HCT116 (cell line): Measurements from ENCODE around the gene ACVR1B. TPM values are rescaled to one million over a fixed set of nuclear protein-coding genes. Genes with fewer than 3 reads are reported as not detected.

Source experiments
- ATAC-seq: fragments of 200-7000 bp; cut with Tn5 transposase; 2 replicates; pipeline ENCODE4 v1.9.1; 2020; ENCODE audit warnings: mild to moderate bottlenecking, moderate library complexity
- BruUV-seq: library from RNA; stranded (reverse); fragments of 400-500 nt; replicated peaks from 2 replicates; lab custom pipeline; 2021; lab: Mats Ljungman, UMichigan
- CTCF ChIA-PET: fragments of 300-600 bp; sonication (Branson Sonifier 250); formaldehyde crosslinking; loops from one replicate; lab custom pipeline; 2021; ENCODE audit warnings: antibody characterized with exemption; lab: Charles Lee
- POLR2A ChIA-PET: fragments of 300-600, 350-600 bp; sonication (Branson Sonifier 250); formaldehyde crosslinking; loops from one replicate; lab custom pipeline; 2021; ENCODE audit warnings: antibody characterized with exemption; lab: Charles Lee
- RAD21 ChIA-PET, 2 experiments: fragments of 300-600 bp; sonication (Branson Sonifier 250); formaldehyde crosslinking; loops; one replicate each; lab custom pipeline; 2023; ENCODE audit warnings: low total read pairs in 2 of 2; ENCODE audit not compliant: uncharacterized antibody in 2 of 2, unreplicated experiment in 2 of 2, low non-redundant PET in 1 of 2; lab: Charles Lee
- DNase-seq: peaks from one replicate; pipeline ENCODE4 v3.0.0-alpha.2; 2010; ENCODE audit warnings: low read depth, low spot score
- H2AFZ ChIP-seq: fragments of 200-600 bp; shearing (Covaris generic), sonication (generic); 2 replicates; pipeline ENCODE4 v1.6.1; 2017; ENCODE audit warnings: low read depth, mixed run types, mixed read lengths, antibody characterized with exemption, low read length; ENCODE audit not compliant: poor library complexity, severe bottlenecking
- H3K27ac ChIP-seq: 2 replicates; pipeline ENCODE4 v1.5.1; 2012; ENCODE audit warnings: low read depth, low read length
- H3K27me3 ChIP-seq: fragments of 200-600 bp; sonication (generic); 2 replicates; pipeline ENCODE4 v1.6.1; 2016; ENCODE audit warnings: mixed run types, low read length, mixed read lengths; ENCODE audit not compliant: insufficient read depth
- H3K36me3 ChIP-seq, 2 experiments: fragments of 200-500 bp in 1 of 2; fragments of 200-600 bp in 1 of 2; sonication (Bioruptor generic) in 1 of 2; sonication (generic) in 1 of 2; 2 replicates each; pipeline versions ENCODE4 v1.5.1 to v1.6.1; 2014 to 2016; ENCODE audit warnings: low read length in 2 of 2, inconsistent platforms in 1 of 2, mixed read lengths in 1 of 2, mixed run types in 1 of 2; ENCODE audit not compliant: insufficient read depth in 2 of 2, control insufficient read depth in 1 of 2
- H3K4me1 ChIP-seq, 2 experiments: fragments of 200-600 bp in 1 of 2; sonication (generic) in 1 of 2; 2 replicates each; pipeline versions ENCODE4 v1.5.1 to v1.6.1; 2012 to 2017; ENCODE audit warnings: low read length in 2 of 2, inconsistent platforms in 1 of 2, mild to moderate bottlenecking in 1 of 2, mixed read lengths in 1 of 2, mixed run types in 1 of 2, moderate library complexity in 1 of 2; ENCODE audit not compliant: insufficient read depth in 2 of 2, control insufficient read depth in 1 of 2
- H3K4me2 ChIP-seq: fragments of 200-600 bp; sonication (generic); 2 replicates; pipeline ENCODE4 v1.6.1; 2017; ENCODE audit warnings: mixed run types, low read length, mixed read lengths
- H3K4me3 ChIP-seq, 2 experiments: fragments of 200-600 bp in 1 of 2; sonication (generic) in 1 of 2; replicated peaks in 1 of 2; 2 replicates each; pipeline ENCODE4 v1.5.1; 2011 to 2016; ENCODE audit warnings: low read length in 2 of 2, control low read depth in 1 of 2, low read depth in 1 of 2, mild to moderate bottlenecking in 1 of 2, mixed read lengths in 1 of 2, mixed run types in 1 of 2
- H3K79me2 ChIP-seq: fragments of 200-600 bp; sonication (generic); 2 replicates; pipeline ENCODE4 v1.6.1; 2017; ENCODE audit warnings: mild to moderate bottlenecking, mixed run types, low read length, moderate library complexity, mixed read lengths; ENCODE audit not compliant: insufficient read depth
- H3K9ac ChIP-seq: fragments of 200-600 bp; sonication (generic); 2 replicates; pipeline ENCODE4 v1.6.1; 2016; ENCODE audit warnings: low read length, mixed read lengths
- H3K9me2 ChIP-seq: fragments of 200-600 bp; sonication (generic), shearing (Covaris generic); 2 replicates; pipeline ENCODE4 v1.6.1; 2017; ENCODE audit warnings: mixed run types, mild to moderate bottlenecking, moderate library complexity; ENCODE audit not compliant: insufficient read depth
- H3K9me3 ChIP-seq, 2 experiments: fragments of 200-500 bp in 1 of 2; fragments of 200-600 bp in 1 of 2; sonication (Bioruptor generic) in 1 of 2; sonication (generic) in 1 of 2; 2 replicates each; pipeline ENCODE4 v1.6.1; 2014 to 2017; ENCODE audit warnings: low read length in 2 of 2, mixed read lengths in 2 of 2, inconsistent platforms in 1 of 2, low read depth in 1 of 2, mild to moderate bottlenecking in 1 of 2, mixed run types in 1 of 2, moderate library complexity in 1 of 2; ENCODE audit not compliant: control insufficient read depth in 1 of 2, insufficient read depth in 1 of 2
- H4K20me1 ChIP-seq: fragments of 200-600 bp; sonication (generic), shearing (Covaris generic); 2 replicates; pipeline ENCODE4 v1.6.1; 2017; ENCODE audit warnings: mixed run types, mild to moderate bottlenecking, moderate library complexity; ENCODE audit not compliant: insufficient read depth
- ELF1 ChIP-seq: IDR thresholded peaks from 2 replicates; pipeline ENCODE4 v1.6.1; 2012; ENCODE audit warnings: low read depth, borderline replicate concordance
- JUND ChIP-seq: IDR thresholded peaks from 2 replicates; pipeline ENCODE4 v1.6.1; 2012
- POLR2A ChIP-seq: IDR thresholded peaks from 2 replicates; pipeline ENCODE4 v1.7.0; 2011; ENCODE audit warnings: borderline replicate concordance; ENCODE audit not compliant: insufficient read depth, insufficient read length; ENCODE audit errors: extremely low read depth
- POLR2AphosphoS5 ChIP-seq: IDR thresholded peaks from 2 replicates; pipeline ENCODE4 v1.6.1; 2011; ENCODE audit warnings: mild to moderate bottlenecking, low read depth, low read length, moderate library complexity
- SIN3A ChIP-seq: IDR thresholded peaks from 2 replicates; pipeline ENCODE4 v1.6.1; 2012; ENCODE audit warnings: low read depth
- TCF7L2 ChIP-seq: IDR thresholded peaks from 2 replicates; pipeline ENCODE4 v1.7.0; 2011; ENCODE audit warnings: borderline replicate concordance, inconsistent platforms; ENCODE audit not compliant: insufficient read depth, insufficient read length; ENCODE audit errors: extremely low read depth
- YY1 ChIP-seq: IDR thresholded peaks from 2 replicates; pipeline ENCODE4 v1.6.1; 2011; ENCODE audit warnings: low read length, low read depth, moderate library complexity, mild to moderate bottlenecking; ENCODE audit not compliant: insufficient replicate concordance; ENCODE audit errors: extremely low read depth
- ZFX ChIP-seq: fragments of 450-650 bp; IDR thresholded peaks from 2 replicates; pipeline ENCODE4 v1.6.1; 2017
- ZNF274 ChIP-seq: fragments of 200-500 bp; sonication (Bioruptor generic); IDR thresholded peaks from 2 replicates; pipeline ENCODE4 v1.6.1; 2014; ENCODE audit warnings: mild to moderate bottlenecking, low read depth, low read length, inconsistent platforms
- intact Hi-C: fragments of 100-400 bp; cut with micrococcal nuclease; formaldehyde crosslinking; loops from 2 replicates; pipeline ENCODE4 v1.10.0; 2022
- total RNA-seq: library from RNA; stranded (reverse); gene quantifications from one replicate; pipeline ENCODE4 v1.2.1, GENCODE V29; 2021; ENCODE audit not compliant: unreplicated experiment
- TF ChIP-seq, protein P1 (sequence below), 3 experiments: fragments of 200-600 bp in 1 of 3; sonication (generic) in 1 of 3; IDR thresholded peaks in 2 of 3; conservative IDR thresholded peaks in 1 of 3; 2 replicates each; pipeline ENCODE4 v1.5.1; 2012 to 2017; ENCODE audit warnings: low read depth in 2 of 3, low read length in 2 of 3, antibody characterized with exemption in 1 of 3, borderline replicate concordance in 1 of 3, control low read depth in 1 of 3, mild to moderate bottlenecking in 1 of 3, mixed read lengths in 1 of 3, mixed run types in 1 of 3, moderate library complexity in 1 of 3; ENCODE audit not compliant: insufficient read depth in 1 of 3
- TF ChIP-seq, protein P2 (sequence below): IDR thresholded peaks from 2 replicates; pipeline ENCODE4 v1.6.1; 2012
- TF ChIP-seq, protein P3 (sequence below): IDR thresholded peaks from 2 replicates; pipeline ENCODE4 v1.6.1; 2012
- TF ChIP-seq, protein P4 (sequence below): IDR thresholded peaks from 2 replicates; pipeline ENCODE4 v1.6.1; 2011; ENCODE audit warnings: mild to moderate bottlenecking, low read length, moderate library complexity; ENCODE audit not compliant: insufficient replicate concordance; ENCODE audit errors: extremely low read depth

Gene ACVR1B
- total RNA-seq, 1 experiment from 2014 or later: 22.7 TPM

DNA sequence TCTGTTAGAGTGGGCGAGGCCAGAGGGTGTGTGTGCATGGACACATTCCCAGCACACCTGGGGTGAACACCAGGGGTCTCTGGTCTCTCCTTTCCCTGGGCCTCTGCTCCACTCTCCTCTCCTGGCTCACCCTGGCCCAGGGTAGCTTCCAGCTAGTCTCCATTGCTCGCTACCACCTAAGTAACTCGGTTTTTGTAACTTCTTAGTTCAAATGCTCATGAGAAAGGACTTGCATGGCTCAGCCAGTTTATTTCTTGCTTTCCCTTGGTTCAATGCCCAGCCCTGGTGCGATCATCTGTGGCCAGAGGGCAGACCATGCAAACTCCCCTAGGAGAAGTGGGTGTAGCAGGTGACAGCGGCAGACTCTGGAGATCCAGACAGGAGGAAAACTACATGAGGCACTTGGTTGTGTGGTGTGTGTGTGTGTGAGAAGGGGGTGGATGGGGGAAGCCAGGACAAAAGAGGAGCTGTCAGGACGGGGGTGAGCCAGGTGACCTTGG is 8.9 kb upstream of the ACVR1B start:
- no peak for DNase-seq
- Histone ChIP-seq H3K9ac (no peak overlapping the region), H4K20me1 (no peaks in the 10 kb centered on the region), H2AFZ (no peak overlapping the region), H3K9me2 (no peaks in the 10 kb centered on the region), H3K4me1 (no peaks in the 10 kb centered on the region), H3K36me3 (no peaks in the 10 kb centered on the region)
- no TSS peak for BruUV-seq
- POLR2A ChIA-PET: no interaction called here
- ATAC-seq: no peak
- TF ChIP-seq, protein P1, sequence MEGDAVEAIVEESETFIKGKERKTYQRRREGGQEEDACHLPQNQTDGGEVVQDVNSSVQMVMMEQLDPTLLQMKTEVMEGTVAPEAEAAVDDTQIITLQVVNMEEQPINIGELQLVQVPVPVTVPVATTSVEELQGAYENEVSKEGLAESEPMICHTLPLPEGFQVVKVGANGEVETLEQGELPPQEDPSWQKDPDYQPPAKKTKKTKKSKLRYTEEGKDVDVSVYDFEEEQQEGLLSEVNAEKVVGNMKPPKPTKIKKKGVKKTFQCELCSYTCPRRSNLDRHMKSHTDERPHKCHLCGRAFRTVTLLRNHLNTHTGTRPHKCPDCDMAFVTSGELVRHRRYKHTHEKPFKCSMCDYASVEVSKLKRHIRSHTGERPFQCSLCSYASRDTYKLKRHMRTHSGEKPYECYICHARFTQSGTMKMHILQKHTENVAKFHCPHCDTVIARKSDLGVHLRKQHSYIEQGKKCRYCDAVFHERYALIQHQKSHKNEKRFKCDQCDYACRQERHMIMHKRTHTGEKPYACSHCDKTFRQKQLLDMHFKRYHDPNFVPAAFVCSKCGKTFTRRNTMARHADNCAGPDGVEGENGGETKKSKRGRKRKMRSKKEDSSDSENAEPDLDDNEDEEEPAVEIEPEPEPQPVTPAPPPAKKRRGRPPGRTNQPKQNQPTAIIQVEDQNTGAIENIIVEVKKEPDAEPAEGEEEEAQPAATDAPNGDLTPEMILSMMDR (IDR thresholded peaks at IDR 0.05 in 2 of 3, conservative IDR thresholded peaks at IDR 0.05 in 1 of 3; ENCODE audit: borderline replicate concordance in 1 of 3, insufficient read depth in 1 of 3, low read depth in 2 of 3, low read length in 2 of 3): no peak
- no peak for TF ChIP-seq ZFX
- TF ChIP-seq, protein P2, sequence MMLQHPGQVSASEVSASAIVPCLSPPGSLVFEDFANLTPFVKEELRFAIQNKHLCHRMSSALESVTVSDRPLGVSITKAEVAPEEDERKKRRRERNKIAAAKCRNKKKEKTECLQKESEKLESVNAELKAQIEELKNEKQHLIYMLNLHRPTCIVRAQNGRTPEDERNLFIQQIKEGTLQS: no peak
- no peak for TF ChIP-seq JUND
- TF ChIP-seq SIN3A: no peak
- TF ChIP-seq YY1: no peak
- TF ChIP-seq ELF1: no peak
- TF ChIP-seq POLR2AphosphoS5: no peak
- no peak for TF ChIP-seq TCF7L2
- TF ChIP-seq, protein P3, sequence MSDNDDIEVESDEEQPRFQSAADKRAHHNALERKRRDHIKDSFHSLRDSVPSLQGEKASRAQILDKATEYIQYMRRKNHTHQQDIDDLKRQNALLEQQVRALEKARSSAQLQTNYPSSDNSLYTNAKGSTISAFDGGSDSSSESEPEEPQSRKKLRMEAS: no peak
- no peak for TF ChIP-seq POLR2A
- no peak for TF ChIP-seq ZNF274
- TF ChIP-seq, protein P4, sequence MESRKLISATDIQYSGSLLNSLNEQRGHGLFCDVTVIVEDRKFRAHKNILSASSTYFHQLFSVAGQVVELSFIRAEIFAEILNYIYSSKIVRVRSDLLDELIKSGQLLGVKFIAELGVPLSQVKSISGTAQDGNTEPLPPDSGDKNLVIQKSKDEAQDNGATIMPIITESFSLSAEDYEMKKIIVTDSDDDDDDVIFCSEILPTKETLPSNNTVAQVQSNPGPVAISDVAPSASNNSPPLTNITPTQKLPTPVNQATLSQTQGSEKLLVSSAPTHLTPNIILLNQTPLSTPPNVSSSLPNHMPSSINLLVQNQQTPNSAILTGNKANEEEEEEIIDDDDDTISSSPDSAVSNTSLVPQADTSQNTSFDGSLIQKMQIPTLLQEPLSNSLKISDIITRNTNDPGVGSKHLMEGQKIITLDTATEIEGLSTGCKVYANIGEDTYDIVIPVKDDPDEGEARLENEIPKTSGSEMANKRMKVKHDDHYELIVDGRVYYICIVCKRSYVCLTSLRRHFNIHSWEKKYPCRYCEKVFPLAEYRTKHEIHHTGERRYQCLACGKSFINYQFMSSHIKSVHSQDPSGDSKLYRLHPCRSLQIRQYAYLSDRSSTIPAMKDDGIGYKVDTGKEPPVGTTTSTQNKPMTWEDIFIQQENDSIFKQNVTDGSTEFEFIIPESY: no peak
- TF ChIP-seq, all 23 proteins: peak for 0
- ChIA-PET RAD21 (no interaction called here), CTCF (no interaction called here)
- H3K4me3 ChIP-seq: no peak overlapping the region
- no peak overlapping the region for H3K27ac ChIP-seq
- intact Hi-C loops: no loop called here
- H3K79me2 ChIP-seq: no peaks in the 10 kb centered on the region
- H3K4me2 ChIP-seq: no peak overlapping the region
- H3K27me3 ChIP-seq: no peaks in the 10 kb centered on the region
- H3K9me3 ChIP-seq: peaks cover 11 to 17% of the 10 kb centered on the region in 2 experiments; a peak in 3 of 4 replicates
